ENCODE results near the gene RNF144B.

RNF144B gene

GRCh38 chr6:18510644-18511033, 123.5 kb downstream of the RNF144B start:
- Histone ChIP-seq H3K36me3 (ENCODE audit: low read depth) (no peaks in the 10 kb centered on the region), H3K27ac (ENCODE audit: poor library complexity, severe bottlenecking) (no peak overlapping the region), H3K27me3 (ENCODE audit: insufficient read depth, poor library complexity, severe bottlenecking) (no peaks in the 10 kb centered on the region), H3K4me3 (ENCODE audit: severe bottlenecking) (no peak overlapping the region), H3K9me3 (ENCODE audit: severe bottlenecking) (no peaks in the 10 kb centered on the region), H3K4me1 (ENCODE audit: insufficient read depth, poor library complexity, severe bottlenecking) (no peaks in the 10 kb centered on the region)
- no peak for ATAC-seq (ENCODE audit: low read depth)
- no peak for TF ChIP-seq CTCF (IDR thresholded peaks at IDR 0.05; ENCODE audit: poor library complexity, severe bottlenecking)
- DNase-seq (ENCODE audit: low spot score) = no peak

- no peaks in the 10 kb centered on the region for H3K27me3 ChIP-seq (ENCODE audit: insufficient read depth, poor library complexity, severe bottlenecking)
- DNase-seq (ENCODE audit: low spot score) (no peak), ATAC-seq (ENCODE audit: low read depth) (no peak)
- H3K27ac ChIP-seq (ENCODE audit: poor library complexity, severe bottlenecking) = no peak overlapping the region
- H3K4me1 ChIP-seq (ENCODE audit: insufficient read depth, poor library complexity, severe bottlenecking) = no peaks in the 10 kb centered on the region
- H3K9me3 ChIP-seq (ENCODE audit: severe bottlenecking) = no peaks in the 10 kb centered on the region
- H3K36me3 ChIP-seq (ENCODE audit: low read depth) = no peaks in the 10 kb centered on the region
- H3K4me3 ChIP-seq (ENCODE audit: severe bottlenecking) = no peak overlapping the region
- no peak for TF ChIP-seq CTCF (IDR thresholded peaks at IDR 0.05; ENCODE audit: poor library complexity, severe bottlenecking)
Measured at GRCh38 chr6:18511211-18511610, 124.1 kb downstream of the RNF144B start.

GRCh38 chr6:18513253-18513798, 126.2 kb downstream of the RNF144B start:
- DNase-seq (ENCODE audit: low spot score) = no peak
- no peak for ATAC-seq (ENCODE audit: low read depth)
- no peaks in the 10 kb centered on the region for H3K36me3 ChIP-seq (ENCODE audit: low read depth)
- H3K27ac ChIP-seq (ENCODE audit: poor library complexity, severe bottlenecking) = no peak overlapping the region
- H3K9me3 ChIP-seq (ENCODE audit: severe bottlenecking) = no peaks in the 10 kb centered on the region
- no peak overlapping the region for H3K4me3 ChIP-seq (ENCODE audit: severe bottlenecking)
- no peak for TF ChIP-seq CTCF (IDR thresholded peaks at IDR 0.05; ENCODE audit: poor library complexity, severe bottlenecking)
- no peaks in the 10 kb centered on the region for H3K4me1 ChIP-seq (ENCODE audit: insufficient read depth, poor library complexity, severe bottlenecking)
- peaks cover 4% of the 10 kb centered on the region for H3K27me3 ChIP-seq (ENCODE audit: insufficient read depth, poor library complexity, severe bottlenecking)

GRCh38 chr6:18514180-18514579, 127.0 kb downstream of the RNF144B start:
- H3K9me3 ChIP-seq (ENCODE audit: severe bottlenecking) = no peaks in the 10 kb centered on the region
- H3K36me3 ChIP-seq (ENCODE audit: low read depth) = no peaks in the 10 kb centered on the region
- H3K27ac ChIP-seq (ENCODE audit: poor library complexity, severe bottlenecking) = no peak overlapping the region
- H3K4me3 ChIP-seq (ENCODE audit: severe bottlenecking) = no peak overlapping the region
- H3K4me1 ChIP-seq (ENCODE audit: insufficient read depth, poor library complexity, severe bottlenecking) = no peaks in the 10 kb centered on the region
- no peak for ATAC-seq (ENCODE audit: low read depth)
- no peak for DNase-seq (ENCODE audit: low spot score)
- peaks cover 4% of the 10 kb centered on the region for H3K27me3 ChIP-seq (ENCODE audit: insufficient read depth, poor library complexity, severe bottlenecking)
- no peak for TF ChIP-seq CTCF (IDR thresholded peaks at IDR 0.05; ENCODE audit: poor library complexity, severe bottlenecking)

GRCh38 chr6:18515767-18516166, 128.6 kb downstream of the RNF144B start:
- Histone ChIP-seq H3K27me3 (ENCODE audit: insufficient read depth, poor library complexity, severe bottlenecking) (peaks cover 4% of the 10 kb centered on the region), H3K4me3 (ENCODE audit: severe bottlenecking) (no peak overlapping the region), H3K9me3 (ENCODE audit: severe bottlenecking) (no peaks in the 10 kb centered on the region), H3K36me3 (ENCODE audit: low read depth) (no peaks in the 10 kb centered on the region), H3K27ac (ENCODE audit: poor library complexity, severe bottlenecking) (no peak overlapping the region), H3K4me1 (ENCODE audit: insufficient read depth, poor library complexity, severe bottlenecking) (no peaks in the 10 kb centered on the region)
- DNase-seq (ENCODE audit: low spot score) = no peak
- peak; percentile 76; the same call in 2 of the 3 replicates for ATAC-seq (ENCODE audit: low read depth)
- TF ChIP-seq CTCF (IDR thresholded peaks at IDR 0.05; ENCODE audit: poor library complexity, severe bottlenecking) = no peak

Data from RWPE2 (cell line).